ENCODE results near the gene UBE4B. TPM values are rescaled to one million over a fixed set of nuclear protein-coding genes. Genes with fewer than 3 reads are reported as not detected.
"Not testable (repeated sequence)": the region's sequence is repeated elsewhere in the genome, so short reads cannot be mapped to it uniquely, and the experiment has no call there.

Gene UBE4B
- total RNA-seq, 1 donor from 2014 or later = 52.5 TPM

GRCh38 chr1:10170239-10170574 is 137.4 kb downstream of the UBE4B start:
- no peak for DNase-seq (ENCODE audit: extremely low read depth, low read depth, low spot score)

GRCh38 chr1:10171105-10171767 is 138.5 kb downstream of the UBE4B start:
- no peak for DNase-seq (ENCODE audit: extremely low read depth, low read depth, low spot score)

GRCh38 chr1:10171995-10172669 is 139.4 kb downstream of the UBE4B start:
- DNase-seq (ENCODE audit: extremely low read depth, low read depth, low spot score) = no peak

- DNase-seq (ENCODE audit: extremely low read depth, low read depth, low spot score) = no peak
Measured at GRCh38 chr1:10173582-10173981, 140.8 kb downstream of the UBE4B start.

GRCh38 chr1:10177876-10178275 is 145.1 kb downstream of the UBE4B start:
- DNase-seq (ENCODE audit: extremely low read depth, low read depth, low spot score) = no peak

- no peak for DNase-seq (ENCODE audit: extremely low read depth, low read depth, low spot score)
Measured at GRCh38 chr1:10178597-10179405, 146.0 kb downstream of the UBE4B start.

GRCh38 chr1:10179406-10180091 is 146.8 kb downstream of the UBE4B start:
- DNase-seq (ENCODE audit: extremely low read depth, low read depth, low spot score) = no peak

GRCh38 chr1:10181154-10181553 is 148.4 kb downstream of the UBE4B start:
- no peak for DNase-seq (ENCODE audit: extremely low read depth, low read depth, low spot score)

- DNase-seq (ENCODE audit: extremely low read depth, low read depth, low spot score) = no peak
Measured at GRCh38 chr1:10185759-10186158, 153.0 kb downstream of the UBE4B start.

- no peak for DNase-seq (ENCODE audit: extremely low read depth, low read depth, low spot score)
Measured at GRCh38 chr1:10186331-10187025, 153.7 kb downstream of the UBE4B start.

GRCh38 chr1:10187026-10187334 is 154.2 kb downstream of the UBE4B start:
- DNase-seq (ENCODE audit: extremely low read depth, low read depth, low spot score) = no peak

- no peak for DNase-seq (ENCODE audit: extremely low read depth, low read depth, low spot score)
Measured at GRCh38 chr1:10188133-10188650, 155.4 kb downstream of the UBE4B start.

- no peak for DNase-seq (ENCODE audit: extremely low read depth, low read depth, low spot score)
Measured at GRCh38 chr1:10189659-10190058, 156.9 kb downstream of the UBE4B start.

- DNase-seq (ENCODE audit: extremely low read depth, low read depth, low spot score) = no peak
Measured at GRCh38 chr1:10192263-10192662, 159.5 kb downstream of the UBE4B start.

- no peak for DNase-seq (ENCODE audit: extremely low read depth, low read depth, low spot score)
Measured at GRCh38 chr1:10193288-10193687, 160.5 kb downstream of the UBE4B start.

GRCh38 chr1:10195570-10195969 is 162.8 kb downstream of the UBE4B start:
- DNase-seq (ENCODE audit: extremely low read depth, low read depth, low spot score) = no peak

- DNase-seq (ENCODE audit: extremely low read depth, low read depth, low spot score) = no peak
Measured at GRCh38 chr1:10196976-10197375, 164.2 kb downstream of the UBE4B start.

- no peak for DNase-seq (ENCODE audit: extremely low read depth, low read depth, low spot score)
Measured at GRCh38 chr1:10200620-10201019, 167.9 kb downstream of the UBE4B start.

- no peak for DNase-seq (ENCODE audit: extremely low read depth, low read depth, low spot score)
Measured at GRCh38 chr1:10204003-10204642, 171.4 kb downstream of the UBE4B start.

GRCh38 chr1:10205206-10205605 is 172.4 kb downstream of the UBE4B start:
- not testable (repeated sequence) for DNase-seq (ENCODE audit: extremely low read depth, low read depth, low spot score)
